HG03521 (cell line): Measurements from ENCODE around the gene KIAA1328.

Source experiments
- ATAC-seq: cut with Tn5 transposase; IDR thresholded peaks from one replicate; pipeline ENCODE4 v1.9.1; 2021; ENCODE audit warnings: mild to moderate bottlenecking, moderate library complexity; ENCODE audit not compliant: unreplicated experiment

The KIAA1328 gene

GRCh38 chr18:37272841-37273240, 443.9 kb downstream of the KIAA1328 start:
- no peak for ATAC-seq

- ATAC-seq, result no peak
Observed at GRCh38 chr18:37274309-37275236, 445.6 kb downstream of the KIAA1328 start.

- ATAC-seq, result no peak
Observed at GRCh38 chr18:37275237-37275741, 446.4 kb downstream of the KIAA1328 start.

GRCh38 chr18:37276111-37276890, 447.4 kb downstream of the KIAA1328 start:
- no peak for ATAC-seq

- no peak for ATAC-seq
Observed at GRCh38 chr18:37277804-37278203, 448.9 kb downstream of the KIAA1328 start.
